Ovary (tissue), 3 donors: ENCODE results near the gene ATP5IF1.

ENCODE experiments used
- POLR2A ChIP-seq: fragments of 450-650 bp; IDR thresholded peaks from one replicate; pipeline ENCODE4 v1.6.1; 2017; ENCODE audit warnings: antibody characterized with exemption, mild to moderate bottlenecking, moderate library complexity
- TF ChIP-seq, protein P1 (sequence below), 3 donors: fragments of 450-650 bp in 2 of 3; fragments of 200-600 bp in 1 of 3; IDR thresholded peaks; one replicate each; pipeline versions ENCODE4 v1.5.1 to v1.8.0; 2016 to 2022; ENCODE audit warnings: antibody characterized with exemption in 3 of 3, mild to moderate bottlenecking in 1 of 3
- donor health status: DM: no; HTN: no; CAD: no.

GRCh38 chr1:28256197-28256827, 20.4 kb downstream of the ATP5IF1 start:
- TF ChIP-seq, protein P1, sequence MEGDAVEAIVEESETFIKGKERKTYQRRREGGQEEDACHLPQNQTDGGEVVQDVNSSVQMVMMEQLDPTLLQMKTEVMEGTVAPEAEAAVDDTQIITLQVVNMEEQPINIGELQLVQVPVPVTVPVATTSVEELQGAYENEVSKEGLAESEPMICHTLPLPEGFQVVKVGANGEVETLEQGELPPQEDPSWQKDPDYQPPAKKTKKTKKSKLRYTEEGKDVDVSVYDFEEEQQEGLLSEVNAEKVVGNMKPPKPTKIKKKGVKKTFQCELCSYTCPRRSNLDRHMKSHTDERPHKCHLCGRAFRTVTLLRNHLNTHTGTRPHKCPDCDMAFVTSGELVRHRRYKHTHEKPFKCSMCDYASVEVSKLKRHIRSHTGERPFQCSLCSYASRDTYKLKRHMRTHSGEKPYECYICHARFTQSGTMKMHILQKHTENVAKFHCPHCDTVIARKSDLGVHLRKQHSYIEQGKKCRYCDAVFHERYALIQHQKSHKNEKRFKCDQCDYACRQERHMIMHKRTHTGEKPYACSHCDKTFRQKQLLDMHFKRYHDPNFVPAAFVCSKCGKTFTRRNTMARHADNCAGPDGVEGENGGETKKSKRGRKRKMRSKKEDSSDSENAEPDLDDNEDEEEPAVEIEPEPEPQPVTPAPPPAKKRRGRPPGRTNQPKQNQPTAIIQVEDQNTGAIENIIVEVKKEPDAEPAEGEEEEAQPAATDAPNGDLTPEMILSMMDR (IDR thresholded peaks at IDR 0.05) = no peak
- no peak for TF ChIP-seq POLR2A
